NB4 (cell line): ENCODE data around the gene CDYL.

Experiments
- POLR2A ChIP-seq: IDR thresholded peaks from 2 replicates; pipeline ENCODE4 v1.6.1; 2011; ENCODE audit warnings: mild to moderate bottlenecking; ENCODE audit not compliant: insufficient read length; ENCODE audit errors: extremely low read depth
- TF ChIP-seq, protein P1 (sequence below): IDR thresholded peaks from one replicate; pipeline ENCODE4 v1.5.1; 2012; ENCODE audit warnings: low read depth, low read length

DNA sequence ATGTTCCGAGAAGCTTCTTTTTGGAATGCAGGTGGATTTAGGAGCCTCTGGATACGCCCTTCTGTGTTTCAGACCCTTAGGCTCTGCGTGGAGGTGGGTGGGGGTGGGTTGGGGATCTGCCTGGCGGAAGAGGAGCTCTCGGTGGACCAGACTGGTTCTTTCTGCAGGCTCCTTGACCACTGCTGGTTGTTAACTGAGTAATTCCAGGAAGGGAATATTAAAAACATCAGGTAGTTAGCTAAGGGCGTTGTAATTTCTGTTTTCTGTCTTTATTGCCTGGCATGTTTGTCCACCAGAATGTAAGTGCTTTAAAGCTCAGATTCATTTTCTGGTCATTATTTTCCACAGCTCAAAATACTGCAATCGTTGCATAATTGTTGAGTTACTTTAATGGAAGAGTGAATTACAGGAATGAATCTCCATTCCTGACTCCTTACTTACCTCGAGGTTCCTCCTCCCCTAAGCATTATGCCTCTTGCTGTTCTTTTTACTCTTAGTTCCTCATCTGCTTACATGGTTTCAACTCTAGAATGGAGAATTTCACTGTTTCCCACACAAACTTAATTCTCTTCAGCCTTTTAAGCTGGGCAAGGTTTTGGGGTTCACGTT lies 5.9 kb downstream of the CDYL start:
- TF ChIP-seq, protein P1, sequence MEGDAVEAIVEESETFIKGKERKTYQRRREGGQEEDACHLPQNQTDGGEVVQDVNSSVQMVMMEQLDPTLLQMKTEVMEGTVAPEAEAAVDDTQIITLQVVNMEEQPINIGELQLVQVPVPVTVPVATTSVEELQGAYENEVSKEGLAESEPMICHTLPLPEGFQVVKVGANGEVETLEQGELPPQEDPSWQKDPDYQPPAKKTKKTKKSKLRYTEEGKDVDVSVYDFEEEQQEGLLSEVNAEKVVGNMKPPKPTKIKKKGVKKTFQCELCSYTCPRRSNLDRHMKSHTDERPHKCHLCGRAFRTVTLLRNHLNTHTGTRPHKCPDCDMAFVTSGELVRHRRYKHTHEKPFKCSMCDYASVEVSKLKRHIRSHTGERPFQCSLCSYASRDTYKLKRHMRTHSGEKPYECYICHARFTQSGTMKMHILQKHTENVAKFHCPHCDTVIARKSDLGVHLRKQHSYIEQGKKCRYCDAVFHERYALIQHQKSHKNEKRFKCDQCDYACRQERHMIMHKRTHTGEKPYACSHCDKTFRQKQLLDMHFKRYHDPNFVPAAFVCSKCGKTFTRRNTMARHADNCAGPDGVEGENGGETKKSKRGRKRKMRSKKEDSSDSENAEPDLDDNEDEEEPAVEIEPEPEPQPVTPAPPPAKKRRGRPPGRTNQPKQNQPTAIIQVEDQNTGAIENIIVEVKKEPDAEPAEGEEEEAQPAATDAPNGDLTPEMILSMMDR, result no peak
- no peak for TF ChIP-seq POLR2A
